A673 (cell line): Measurements from ENCODE around the gene SUSD4. TPM values are rescaled to one million over a fixed set of nuclear protein-coding genes. Genes with fewer than 3 reads are reported as not detected.

Source experiments
- BruUV-seq: library from RNA; stranded (reverse); fragments of 400-500 nt; replicated peaks from 2 replicates; lab custom pipeline; 2021; lab: Mats Ljungman, UMichigan
- CTCF ChIA-PET: fragments of 300-600 bp; sonication (Branson Sonifier 250); formaldehyde crosslinking; loops from one replicate; lab custom pipeline; 2022; ENCODE audit warnings: antibody characterized with exemption; lab: Charles Lee
- POLR2A ChIA-PET: fragments of 300-600 bp; sonication (Branson Sonifier 250); formaldehyde crosslinking; loops from one replicate; lab custom pipeline; 2022; ENCODE audit warnings: antibody characterized with exemption; ENCODE audit not compliant: low non-redundant PET; lab: Charles Lee
- DNase-seq: peaks from one replicate; pipeline ENCODE4 v3.0.0-alpha.2; 2015; ENCODE audit warnings: low spot score
- H3K27ac ChIP-seq: fragments of 200-600 bp; sonication (generic); 2 replicates; pipeline ENCODE4 v1.5.1; 2016; ENCODE audit warnings: mixed run types, low read depth, mild to moderate bottlenecking, mixed read lengths, antibody characterized with exemption, low read length; ENCODE audit not compliant: poor library complexity, severe bottlenecking
- H3K27me3 ChIP-seq: fragments of 200-600 bp; sonication (generic); replicated peaks from 2 replicates; pipeline ENCODE4 v1.6.1; 2017; ENCODE audit warnings: mixed run types, low read depth, mild to moderate bottlenecking, mixed read lengths, antibody characterized with exemption, low read length; ENCODE audit not compliant: insufficient read depth, poor library complexity
- H3K36me3 ChIP-seq: fragments of 200-600 bp; sonication (generic); 2 replicates; pipeline ENCODE4 v1.6.1; 2016; ENCODE audit warnings: mixed run types, mild to moderate bottlenecking, mixed read lengths, antibody characterized with exemption, low read length; ENCODE audit not compliant: insufficient read depth, poor library complexity, severe bottlenecking
- H3K4me1 ChIP-seq: fragments of 200-600 bp; sonication (generic); 2 replicates; pipeline ENCODE4 v1.6.1; 2017; ENCODE audit warnings: mixed run types, mild to moderate bottlenecking, mixed read lengths, antibody characterized with exemption, low read length; ENCODE audit not compliant: insufficient read depth, poor library complexity, severe bottlenecking
- H3K4me3 ChIP-seq: fragments of 200-600 bp; sonication (generic); 2 replicates; pipeline ENCODE4 v1.5.1; 2016; ENCODE audit warnings: low read depth, mixed run types, mild to moderate bottlenecking, mixed read lengths, low read length; ENCODE audit not compliant: poor library complexity, severe bottlenecking
- H3K9me3 ChIP-seq: fragments of 200-600 bp; sonication (generic); 2 replicates; pipeline ENCODE4 v1.6.1; 2016; ENCODE audit warnings: mixed run types, low read depth, mild to moderate bottlenecking, mixed read lengths, antibody characterized with exemption, low read length; ENCODE audit not compliant: poor library complexity, severe bottlenecking
- EZH2 ChIP-seq: fragments of 200-600 bp; sonication (generic); IDR thresholded peaks from 2 replicates; pipeline ENCODE4 v1.6.1; 2017; ENCODE audit warnings: borderline replicate concordance, low read depth, mild to moderate bottlenecking, mixed read lengths, antibody characterized with exemption, low read length; ENCODE audit not compliant: poor library complexity, severe bottlenecking
- intact Hi-C: fragments of 100-400 bp; cut with micrococcal nuclease; formaldehyde crosslinking; loops from one replicate; pipeline ENCODE4 v1.10.0; 2022; ENCODE audit not compliant: unreplicated experiment
- total RNA-seq: library from RNA; stranded (reverse); gene quantifications from 2 replicates; pipeline ENCODE4 v1.2.3, GENCODE V29; 2021
- TF ChIP-seq, protein P1 (sequence below): fragments of 300-800, 200-600 bp; sonication (generic); conservative IDR thresholded peaks from 2 replicates; pipeline ENCODE4 v1.5.1; 2017; ENCODE audit warnings: low read depth, mild to moderate bottlenecking, antibody characterized with exemption, low read length, moderate library complexity, mixed read lengths

SUSD4 gene
- total RNA-seq, 1 experiment from 2014 or later, result not detected

DNA sequence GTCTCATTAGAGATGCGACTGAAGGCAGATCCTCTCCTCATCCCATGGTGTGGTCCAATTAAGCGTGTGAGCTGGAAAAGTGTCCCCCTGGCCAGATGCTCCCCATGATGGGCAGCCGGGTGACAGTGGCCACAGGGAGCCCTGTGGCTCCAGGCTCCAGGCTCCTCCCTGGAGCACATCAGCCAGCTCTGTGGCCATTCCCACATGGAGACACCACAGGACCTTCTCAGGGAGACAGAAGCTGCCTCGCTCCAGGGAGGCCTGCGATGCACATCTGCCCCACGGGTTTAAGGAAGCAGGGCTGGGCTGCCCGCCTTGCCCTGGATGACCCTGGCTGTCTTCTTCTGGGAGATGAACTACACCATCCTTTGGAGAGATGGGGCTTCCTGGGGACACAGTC lies 121.0 kb downstream of the SUSD4 start:
- Histone ChIP-seq H3K4me3 (no peak overlapping the region), H3K36me3 (no peaks in the 10 kb centered on the region), H3K4me1 (no peaks in the 10 kb centered on the region), H3K27ac (no peak overlapping the region), H3K9me3 (no peaks in the 10 kb centered on the region), H3K27me3 (no peaks in the 10 kb centered on the region)
- CTCF ChIA-PET, result no interaction called here
- intact Hi-C loops, result no loop called here
- DNase-seq, result no peak
- TF ChIP-seq EZH2, result no peak
- TF ChIP-seq, protein P1, sequence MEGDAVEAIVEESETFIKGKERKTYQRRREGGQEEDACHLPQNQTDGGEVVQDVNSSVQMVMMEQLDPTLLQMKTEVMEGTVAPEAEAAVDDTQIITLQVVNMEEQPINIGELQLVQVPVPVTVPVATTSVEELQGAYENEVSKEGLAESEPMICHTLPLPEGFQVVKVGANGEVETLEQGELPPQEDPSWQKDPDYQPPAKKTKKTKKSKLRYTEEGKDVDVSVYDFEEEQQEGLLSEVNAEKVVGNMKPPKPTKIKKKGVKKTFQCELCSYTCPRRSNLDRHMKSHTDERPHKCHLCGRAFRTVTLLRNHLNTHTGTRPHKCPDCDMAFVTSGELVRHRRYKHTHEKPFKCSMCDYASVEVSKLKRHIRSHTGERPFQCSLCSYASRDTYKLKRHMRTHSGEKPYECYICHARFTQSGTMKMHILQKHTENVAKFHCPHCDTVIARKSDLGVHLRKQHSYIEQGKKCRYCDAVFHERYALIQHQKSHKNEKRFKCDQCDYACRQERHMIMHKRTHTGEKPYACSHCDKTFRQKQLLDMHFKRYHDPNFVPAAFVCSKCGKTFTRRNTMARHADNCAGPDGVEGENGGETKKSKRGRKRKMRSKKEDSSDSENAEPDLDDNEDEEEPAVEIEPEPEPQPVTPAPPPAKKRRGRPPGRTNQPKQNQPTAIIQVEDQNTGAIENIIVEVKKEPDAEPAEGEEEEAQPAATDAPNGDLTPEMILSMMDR, result no peak
- POLR2A ChIA-PET, result no interaction called here
- no TSS peak for BruUV-seq

DNA sequence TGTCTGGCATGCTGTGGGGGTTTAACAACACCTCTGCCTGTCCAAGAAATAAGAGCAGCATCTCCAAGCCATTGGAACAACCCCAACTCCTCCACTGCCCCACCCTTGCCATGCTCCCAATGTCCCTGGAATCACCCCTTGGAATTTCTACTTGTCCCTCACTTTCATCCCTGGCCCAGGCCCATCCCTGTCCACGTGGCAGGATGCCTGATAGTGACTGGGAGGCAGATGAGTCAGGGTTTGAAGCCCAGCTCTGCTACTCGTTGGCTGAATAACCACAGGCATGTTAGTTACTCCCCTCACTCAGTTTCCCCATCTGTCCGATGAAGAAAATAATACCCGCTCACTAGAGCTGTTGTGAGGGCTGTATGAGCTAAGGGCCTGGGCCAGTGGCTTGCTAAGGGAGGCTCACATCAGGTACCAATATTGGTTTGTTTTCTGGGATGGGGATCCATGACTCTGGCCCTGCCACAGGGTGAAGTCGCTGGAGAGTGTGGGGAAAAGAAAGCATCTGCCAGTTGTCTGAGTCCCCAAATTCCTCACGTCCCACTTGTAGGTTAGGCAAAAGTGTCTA lies 121.5 kb downstream of the SUSD4 start:
- TF ChIP-seq, protein P1, result no peak
- TF ChIP-seq EZH2, result no peak
- DNase-seq, result no peak
- no TSS peak for BruUV-seq
- no peaks in the 10 kb centered on the region for H3K4me1 ChIP-seq
- H3K36me3 ChIP-seq, result no peaks in the 10 kb centered on the region
- intact Hi-C loops, result no loop called here
- H3K27ac ChIP-seq, result no peak overlapping the region
- H3K27me3 ChIP-seq, result no peaks in the 10 kb centered on the region
- H3K9me3 ChIP-seq, result no peaks in the 10 kb centered on the region
- POLR2A ChIA-PET, result no interaction called here
- no peak overlapping the region for H3K4me3 ChIP-seq
- CTCF ChIA-PET, result no interaction called here

DNA sequence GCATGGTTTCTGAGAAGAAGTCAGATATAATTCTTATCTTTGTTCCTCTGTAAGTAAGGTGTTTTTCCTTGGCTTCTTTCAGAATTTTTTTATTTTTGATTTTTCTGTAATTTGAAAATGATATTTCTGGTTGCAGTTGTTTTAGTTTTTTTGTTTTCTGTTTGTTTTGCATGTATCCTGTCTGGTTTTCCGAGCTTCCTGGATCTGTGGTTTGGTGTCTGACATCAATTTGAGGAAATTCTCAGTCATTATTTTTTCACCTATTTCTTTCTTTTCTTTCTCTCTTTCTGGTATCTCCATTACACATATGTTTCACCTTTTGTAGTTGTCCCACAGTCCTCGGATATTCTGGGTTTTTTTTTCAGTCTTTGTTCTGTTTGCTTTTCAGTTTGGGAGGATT lies 123.9 kb downstream of the SUSD4 start:
- CTCF ChIA-PET, result no interaction called here
- POLR2A ChIA-PET, result no interaction called here
- Histone ChIP-seq H3K27me3 (no peaks in the 10 kb centered on the region), H3K4me1 (no peaks in the 10 kb centered on the region), H3K27ac (no peak overlapping the region), H3K4me3 (no peak overlapping the region), H3K9me3 (no peaks in the 10 kb centered on the region), H3K36me3 (no peaks in the 10 kb centered on the region)
- intact Hi-C loops, result no loop called here
- TF ChIP-seq, protein P1, result no peak
- TF ChIP-seq EZH2, result no peak
- no peak for DNase-seq
- no TSS peak for BruUV-seq
